Upper lobe of left lung (tissue), 6 donors: Measurements from ENCODE around the gene MYO1G. TPM values are rescaled to one million over a fixed set of nuclear protein-coding genes. Genes with fewer than 3 reads are reported as not detected.

Experiments used
- ATAC-seq, 2 donors: fragments of 200-7000 bp; cut with Tn5 transposase; one replicate each; pipeline ENCODE4 v1.9.1; 2022; ENCODE audit warnings: mild to moderate bottlenecking in 2 of 2, moderate library complexity in 2 of 2; ENCODE audit not compliant: low FRiP score in 2 of 2
- DNase-seq, 2 donors: peaks; one replicate each; pipeline ENCODE4 v3.0.0-alpha.2; 2019 to 2020
- H3K27ac ChIP-seq, 4 donors: fragments of 200-600 bp; sonication (generic); one replicate each; pipeline ENCODE4 v1.5.1; 2016 to 2019
- H3K27me3 ChIP-seq, 4 donors: fragments of 200-600 bp; sonication (generic); one replicate each; pipeline ENCODE4 v1.5.1; 2017 to 2019
- H3K36me3 ChIP-seq, 4 donors: fragments of 200-600 bp; sonication (generic); one replicate each; pipeline ENCODE4 v1.5.1; 2016 to 2019
- H3K4me1 ChIP-seq, 4 donors: fragments of 200-600 bp; sonication (generic); one replicate each; pipeline ENCODE4 v1.5.1; 2018 to 2019
- H3K4me3 ChIP-seq, 4 donors: fragments of 200-600 bp; sonication (generic); one replicate each; pipeline ENCODE4 v1.5.1; 2017 to 2019; ENCODE audit warnings: mild to moderate bottlenecking in 2 of 4, moderate library complexity in 1 of 4
- H3K9me3 ChIP-seq, 4 donors: fragments of 200-600 bp; sonication (generic); one replicate each; pipeline ENCODE4 v1.5.1; 2018 to 2019
- CTCF ChIP-seq, 6 experiments: fragments of 450-650 bp in 4 of 6; fragments of 200-600 bp in 2 of 6; sonication (generic) in 2 of 6; IDR thresholded peaks; one replicate each; pipeline ENCODE4 v1.5.1; 2016 to 2019; ENCODE audit warnings: antibody characterized with exemption in 6 of 6
- EP300 ChIP-seq, 4 donors: sonication (generic); formaldehyde crosslinking; IDR thresholded peaks; one replicate each; pipeline ENCODE4 v1.5.1; 2017; ENCODE audit warnings: antibody characterized with exemption in 4 of 4, control low read depth in 2 of 4
- POLR2A ChIP-seq, 4 donors: fragments of 450-650 bp; IDR thresholded peaks; one replicate each; pipeline ENCODE4 v1.5.1; 2016 to 2017; ENCODE audit warnings: antibody characterized with exemption in 4 of 4, mild to moderate bottlenecking in 2 of 4
- POLR2AphosphoS5 ChIP-seq, 2 donors: sonication (generic); formaldehyde crosslinking; IDR thresholded peaks; one replicate each; pipeline ENCODE4 v1.5.1; 2017; ENCODE audit warnings: antibody characterized with exemption in 2 of 2
- WGBS, 2 donors: methylation state at CpG; one replicate each; pipeline ENCODE4 v1.1.5; 2017 to 2018; 5-methylcytosine and 5-hydroxymethylcytosine counted together
- total RNA-seq, 6 donors: library from RNA; depleted of rRNA in 4 of 6; stranded (reverse); fragments of >200 nt in 4 of 6; gene quantifications; one replicate each; pipeline versions ENCODE4 v1.1.0 to v1.2.1, GENCODE V29; 2016 to 2021
- donor health status: DM: no; HTN: no; CAD: no; lungs with moderate emphysema.
- donor health status: DM: no; HTN: yes; CAD: no; lungs with severe emphysema.

The MYO1G gene
- total RNA-seq, 6 donors from 2014 or later, result 19.7 to 51.3 (median 38.0) TPM

GRCh38 chr7:44971188-44971901, 7.5 kb downstream of the MYO1G start:
- Histone ChIP-seq H3K27me3 (no peaks in the 10 kb centered on the region), H3K36me3 (peaks cover 0 to 26% (median 16%) of the 10 kb centered on the region in 4 donors)
- no peak for DNase-seq

GRCh38 chr7:44970523-44971051, 8.2 kb downstream of the MYO1G start:
- 89 to 92% methylated on average over 11 to 14 of the region's 18 CpGs for whole genome bisulfite sequencing, 2 donors
- Histone ChIP-seq H3K9me3 (no peaks in the 10 kb centered on the region), H3K36me3 (peaks cover 0 to 23% (median 12%) of the 10 kb centered on the region in 4 donors), H3K27ac (no peak overlapping the region), H3K4me1 (peaks cover 0 to 4% (median 0%) of the 10 kb centered on the region in 4 donors), H3K27me3 (no peaks in the 10 kb centered on the region), H3K4me3 (no peak overlapping the region)
- TF ChIP-seq POLR2AphosphoS5 (IDR thresholded peaks at IDR 0.05), result no peak
- TF ChIP-seq POLR2A (IDR thresholded peaks at IDR 0.05), result no peak
- TF ChIP-seq EP300 (IDR thresholded peaks at IDR 0.05), result no peak
- no peak for TF ChIP-seq CTCF (IDR thresholded peaks at IDR 0.05)
- ATAC-seq (no peak), DNase-seq (no peak)

More at GRCh38 chr7:44971188-44971901, 7.5 kb downstream of the MYO1G start:
- whole genome bisulfite sequencing, 2 donors, result 85 to 89% methylated on average over 9 of the region's 10 CpGs
- Histone ChIP-seq H3K27ac (no peak overlapping the region), H3K9me3 (no peaks in the 10 kb centered on the region), H3K4me3 (no peak overlapping the region), H3K4me1 (peaks cover 0 to 4% (median under 1%) of the 10 kb centered on the region in 4 donors)
- ATAC-seq, result no peak
- TF ChIP-seq EP300 (IDR thresholded peaks at IDR 0.05), result no peak
- TF ChIP-seq POLR2AphosphoS5 (IDR thresholded peaks at IDR 0.05), result no peak
- no peak for TF ChIP-seq CTCF (IDR thresholded peaks at IDR 0.05)
- no peak for TF ChIP-seq POLR2A (IDR thresholded peaks at IDR 0.05)

GRCh38 chr7:44969701-44970522, 8.9 kb downstream of the MYO1G start:
- Histone ChIP-seq H3K36me3 (peaks cover 0 to 16% (median 7%) of the 10 kb centered on the region in 4 donors), H3K9me3 (no peaks in the 10 kb centered on the region)
- no peak for ATAC-seq

More at GRCh38 chr7:44969701-44970522, 8.9 kb downstream of the MYO1G start:
- no peak overlapping the region for H3K4me3 ChIP-seq
- peaks cover 0 to 4% (median 0%) of the 10 kb centered on the region in 4 donors for H3K4me1 ChIP-seq
- no peak for DNase-seq
- TF ChIP-seq POLR2A (IDR thresholded peaks at IDR 0.05) (no peak), CTCF (IDR thresholded peaks at IDR 0.05) (no peak), POLR2AphosphoS5 (IDR thresholded peaks at IDR 0.05) (no peak), EP300 (IDR thresholded peaks at IDR 0.05) (no peak)
- no peaks in the 10 kb centered on the region for H3K27me3 ChIP-seq
- 80 to 83% methylated on average over 13 to 21 of the region's 21 CpGs for WGBS, 2 donors
- H3K27ac ChIP-seq, result no peak overlapping the region
